NT2/D1 (cell line): ENCODE results near the gene KANK4.
"Not testable (repeated sequence)": the region's sequence is repeated elsewhere in the genome, so short reads cannot be mapped to it uniquely, and the experiment has no call there.

ENCODE experiments used
- DNase-seq: peaks from one replicate; pipeline ENCODE4 v3.0.0-alpha.2; 2011; ENCODE audit warnings: low read depth, low spot score
- H3K27me3 ChIP-seq: 2 replicates; pipeline ENCODE4 v1.6.0; 2011; ENCODE audit warnings: mild to moderate bottlenecking; ENCODE audit not compliant: insufficient read length, insufficient read depth
- H3K36me3 ChIP-seq: 2 replicates; pipeline ENCODE4 v1.6.1; 2011; ENCODE audit warnings: mild to moderate bottlenecking, low read length, mixed read lengths; ENCODE audit not compliant: insufficient read depth, insufficient read length
- H3K4me1 ChIP-seq: 2 replicates; pipeline ENCODE4 v1.5.1; 2011; ENCODE audit not compliant: insufficient read depth, insufficient read length
- H3K4me3 ChIP-seq: 2 replicates; pipeline ENCODE4 v1.5.1; 2011; ENCODE audit warnings: low read depth; ENCODE audit not compliant: insufficient read length
- H3K9ac ChIP-seq: 2 replicates; pipeline ENCODE4 v1.6.0; 2011; ENCODE audit warnings: low read depth; ENCODE audit not compliant: insufficient read length
- H3K9me3 ChIP-seq: 2 replicates; pipeline ENCODE4 v1.5.1; 2011; ENCODE audit warnings: mild to moderate bottlenecking, low read length; ENCODE audit not compliant: insufficient read depth
- SUZ12 ChIP-seq: IDR thresholded peaks from 2 replicates; pipeline ENCODE4 v1.6.1; 2011; ENCODE audit not compliant: insufficient read length, insufficient read depth; ENCODE audit errors: extremely low read depth
- YY1 ChIP-seq: IDR thresholded peaks from 2 replicates; pipeline ENCODE4 v1.6.1; 2011; ENCODE audit not compliant: insufficient read length, insufficient read depth
- ZNF274 ChIP-seq: IDR thresholded peaks from 2 replicates; pipeline ENCODE4 v1.6.1; 2011; ENCODE audit warnings: mild to moderate bottlenecking, low read depth, low read length

KANK4 gene

DNA sequence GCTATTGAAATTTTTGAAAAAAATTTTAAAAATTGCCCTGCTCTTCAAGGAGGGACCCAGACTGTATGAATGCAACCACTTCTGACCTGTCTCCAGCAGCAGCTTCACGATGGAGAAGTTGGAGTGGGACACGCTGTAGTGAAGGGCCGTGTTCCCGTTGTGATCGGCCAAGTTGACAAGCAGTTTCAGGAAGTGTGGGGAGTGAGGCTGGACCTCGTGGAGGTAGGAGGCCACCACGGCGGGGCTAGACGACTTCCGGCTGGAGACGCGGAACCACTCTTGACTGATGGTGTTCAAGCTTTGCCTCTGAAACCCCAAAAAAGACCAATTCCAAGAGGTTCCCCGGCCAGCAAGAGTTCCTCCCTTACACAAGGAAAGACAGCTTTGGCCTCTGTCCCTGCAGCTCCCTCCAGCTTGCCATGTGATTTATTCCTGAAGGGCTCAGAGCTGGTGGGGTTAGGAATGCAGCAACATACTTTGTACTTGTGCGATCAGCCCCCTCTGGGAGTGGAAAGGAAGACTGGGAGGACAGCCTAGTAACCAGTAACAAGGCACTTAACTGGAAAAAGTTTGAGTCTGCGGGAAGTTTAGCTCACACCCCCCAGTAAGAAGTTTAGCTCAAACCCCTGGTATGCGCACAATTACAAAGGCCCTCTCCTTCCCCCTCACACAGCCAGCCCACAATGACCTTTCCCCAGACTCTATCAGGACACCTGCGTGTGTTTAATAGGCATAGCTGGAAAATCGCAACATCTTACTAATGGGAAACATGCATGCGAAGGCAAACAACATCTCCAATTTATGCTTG is 56.0 kb downstream of the KANK4 start:
- no peak overlapping the region for H3K9ac ChIP-seq
- H3K4me3 ChIP-seq: no peak overlapping the region
- peaks cover 9% of the 10 kb centered on the region for H3K36me3 ChIP-seq
- H3K27me3 ChIP-seq: no peaks in the 10 kb centered on the region
- H3K4me1 ChIP-seq: peaks cover 7% of the 10 kb centered on the region
- no peak for TF ChIP-seq ZNF274
- TF ChIP-seq YY1: no peak
- no peak for TF ChIP-seq SUZ12
- no peaks in the 10 kb centered on the region for H3K9me3 ChIP-seq
- DNase-seq: peak; percentile 62

DNA sequence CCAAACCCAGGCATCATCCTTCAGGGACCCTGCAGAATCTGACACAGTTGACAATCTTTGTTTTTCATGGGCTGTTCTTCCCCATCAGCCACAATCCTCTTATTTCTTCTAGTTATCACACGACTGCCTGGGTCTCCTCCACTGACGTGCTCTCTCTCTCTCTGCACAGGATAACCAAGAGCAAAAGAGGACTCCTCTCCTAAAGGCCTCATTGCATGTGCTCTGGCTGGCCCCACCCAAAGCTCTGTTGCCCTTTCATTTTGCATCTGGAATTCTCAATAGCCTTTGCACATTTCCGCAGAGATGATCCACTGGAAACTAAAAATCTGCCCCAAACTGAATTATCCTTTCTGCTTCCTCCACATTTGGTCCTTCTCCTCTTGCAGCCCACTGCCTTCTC is 58.5 kb downstream of the KANK4 start:
- H3K9me3 ChIP-seq: no peaks in the 10 kb centered on the region
- H3K9ac ChIP-seq: no peak overlapping the region
- DNase-seq: no peak
- no peaks in the 10 kb centered on the region for H3K36me3 ChIP-seq
- no peak overlapping the region for H3K4me3 ChIP-seq
- no peak for TF ChIP-seq SUZ12
- no peak for TF ChIP-seq YY1
- TF ChIP-seq ZNF274: no peak
- H3K4me1 ChIP-seq: peaks cover 3% of the 10 kb centered on the region
- no peaks in the 10 kb centered on the region for H3K27me3 ChIP-seq

DNA sequence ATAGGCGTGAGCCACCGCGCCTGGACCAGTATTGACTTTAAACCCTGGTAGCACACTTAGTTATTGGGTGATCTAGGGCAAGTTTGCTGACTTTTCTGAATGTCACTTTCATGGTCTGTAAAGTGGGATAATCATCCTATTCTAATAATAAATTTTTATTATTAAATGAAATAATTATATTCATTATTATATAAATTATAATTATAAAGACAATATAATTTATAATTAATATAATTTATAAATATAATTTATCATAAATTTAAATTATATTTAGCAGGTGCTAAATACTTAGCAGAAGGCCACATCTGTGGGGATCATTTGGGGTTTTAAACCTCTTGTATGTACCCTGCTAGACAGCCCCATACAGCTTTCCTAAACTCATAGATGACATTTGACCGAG is 59.7 kb downstream of the KANK4 start:
- Histone ChIP-seq H3K4me1 (peaks cover 3% of the 10 kb centered on the region), H3K4me3 (no peak overlapping the region), H3K9me3 (no peaks in the 10 kb centered on the region), H3K27me3 (no peaks in the 10 kb centered on the region), H3K9ac (no peak overlapping the region), H3K36me3 (no peaks in the 10 kb centered on the region)
- no peak for DNase-seq
- no peak for TF ChIP-seq SUZ12
- TF ChIP-seq ZNF274: no peak
- TF ChIP-seq YY1: no peak

DNA sequence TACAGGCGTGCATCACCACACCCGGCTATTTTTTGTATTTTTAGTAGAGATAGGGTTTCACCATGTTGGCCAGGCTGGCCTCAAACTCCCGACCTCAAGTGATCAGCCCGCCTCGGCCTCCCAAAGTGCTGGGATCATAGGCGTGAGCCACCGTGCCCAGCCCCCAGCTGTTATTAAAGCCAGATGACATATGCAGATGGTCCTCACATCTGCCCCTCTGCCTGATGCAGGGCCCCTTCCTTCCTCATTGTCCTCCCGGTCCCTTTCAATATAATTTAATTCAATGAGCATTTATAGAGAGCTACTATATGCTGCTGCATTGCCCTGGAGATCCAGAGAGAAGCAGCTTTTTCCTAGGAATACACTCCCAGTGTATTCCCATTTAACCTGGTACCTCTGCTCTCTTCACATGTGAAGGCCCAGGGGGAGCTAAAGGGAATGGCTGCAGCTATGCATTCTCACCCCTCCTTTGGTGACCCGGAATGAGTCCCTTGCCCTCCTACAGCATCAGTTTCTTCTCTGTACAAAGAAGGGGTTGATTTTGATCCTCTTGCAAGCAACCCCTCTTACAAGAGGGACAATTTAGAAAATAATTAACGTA is 69.0 kb downstream of the KANK4 start:
- TF ChIP-seq SUZ12 (no peak), YY1 (no peak), ZNF274 (no peak)

DNA sequence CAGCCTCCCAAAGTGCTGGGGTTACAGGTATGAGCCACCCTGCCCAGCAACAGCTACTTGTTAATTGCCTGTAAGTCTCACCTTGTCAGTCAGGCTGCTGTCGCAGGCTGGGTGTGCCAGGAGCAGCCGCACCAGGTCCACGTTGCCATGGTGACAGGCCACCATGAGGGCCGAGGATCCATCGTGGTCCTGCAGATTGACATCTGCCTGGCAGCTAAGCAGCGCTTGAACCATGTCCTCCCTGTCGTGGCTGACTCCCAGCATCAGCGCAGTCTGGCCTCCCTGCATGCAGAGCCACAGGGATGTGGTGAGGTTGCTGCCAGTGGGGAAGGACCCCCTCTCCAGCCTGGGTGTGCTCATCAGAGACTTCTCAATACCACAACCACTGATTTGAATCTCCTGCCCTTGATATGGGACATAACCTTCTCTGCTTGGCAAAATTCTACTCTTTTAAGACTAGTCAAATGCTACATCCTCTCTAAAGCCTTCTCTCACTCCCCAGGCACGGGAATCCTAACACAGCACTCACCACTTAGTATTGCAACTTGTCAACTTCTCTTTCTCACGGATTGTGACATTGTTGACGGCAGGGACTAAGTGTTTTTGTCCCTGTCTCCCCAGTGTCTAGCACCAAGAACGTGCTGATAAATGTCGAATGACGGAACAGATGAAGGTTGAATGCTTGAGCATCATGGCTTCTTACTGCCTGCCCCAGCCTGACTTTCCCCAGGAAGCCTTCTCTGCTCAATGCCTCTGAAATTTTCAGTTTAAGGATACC is 71.7 kb downstream of the KANK4 start:
- DNase-seq: no peak

More for the DNA sequence above, 69.0 kb downstream of the KANK4 start:
- Histone ChIP-seq H3K36me3 (peaks cover 8% of the 10 kb centered on the region), H3K9ac (no peak overlapping the region), H3K4me1 (no peaks in the 10 kb centered on the region), H3K9me3 (no peaks in the 10 kb centered on the region), H3K4me3 (no peak overlapping the region), H3K27me3 (no peaks in the 10 kb centered on the region)
- no peak for DNase-seq

DNA sequence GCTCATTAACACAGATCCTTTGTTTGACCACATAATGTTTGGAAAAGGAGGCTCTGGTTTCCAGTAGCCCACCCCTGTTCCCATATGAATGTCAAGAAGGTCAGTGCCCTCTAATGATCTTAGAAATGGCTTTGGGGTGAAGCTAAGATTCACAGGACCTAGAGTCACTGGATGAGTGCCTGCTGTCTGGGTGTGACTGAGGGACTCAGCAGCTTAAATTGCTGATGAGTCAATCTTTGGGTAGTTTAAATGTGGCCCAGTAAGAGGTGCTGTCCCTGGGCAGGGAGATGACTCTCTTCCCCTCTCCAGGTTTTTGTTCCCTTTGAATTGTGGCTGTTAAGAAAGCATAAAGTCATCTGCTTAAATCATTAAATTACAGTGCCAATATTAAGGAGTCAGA is 74.0 kb downstream of the KANK4 start:
- peaks cover 9% of the 10 kb centered on the region; the same call in 1 of the 2 replicates for H3K9me3 ChIP-seq
- H3K27me3 ChIP-seq: no peaks in the 10 kb centered on the region
- peaks cover 6% of the 10 kb centered on the region for H3K4me1 ChIP-seq
- H3K9ac ChIP-seq: no peak overlapping the region
- no peak for DNase-seq
- no peaks in the 10 kb centered on the region for H3K36me3 ChIP-seq
- TF ChIP-seq YY1: no peak
- TF ChIP-seq SUZ12: no peak
- TF ChIP-seq ZNF274: no peak
- H3K4me3 ChIP-seq: no peak overlapping the region

More for the DNA sequence above, 71.7 kb downstream of the KANK4 start:
- no peak overlapping the region for H3K4me3 ChIP-seq
- no peaks in the 10 kb centered on the region for H3K27me3 ChIP-seq
- no peak for TF ChIP-seq SUZ12
- peaks cover 3% of the 10 kb centered on the region for H3K36me3 ChIP-seq
- H3K9ac ChIP-seq: no peak overlapping the region
- peaks cover 9% of the 10 kb centered on the region; the same call in 1 of the 2 replicates for H3K9me3 ChIP-seq
- peaks cover 3% of the 10 kb centered on the region for H3K4me1 ChIP-seq

DNA sequence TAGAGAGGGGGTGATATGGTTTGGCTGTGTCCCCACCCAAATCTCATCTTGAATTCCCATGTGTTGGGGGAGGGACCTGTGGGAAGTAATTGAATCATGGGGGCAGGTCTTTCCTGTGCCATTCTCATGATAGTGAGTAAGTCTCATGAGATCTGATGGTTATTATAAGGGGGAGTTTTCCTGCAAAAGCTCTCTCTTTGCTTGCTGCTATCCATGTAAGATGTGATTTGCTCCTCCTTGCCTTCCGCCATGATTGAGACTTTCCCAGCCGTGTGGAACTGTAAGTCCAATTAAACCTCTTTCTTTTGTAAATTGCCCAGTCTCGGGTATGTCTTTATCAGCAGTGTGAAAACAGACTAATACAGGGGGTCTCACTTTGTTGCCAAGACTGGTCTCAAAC is 74.9 kb downstream of the KANK4 start:
- H3K36me3 ChIP-seq, DNase-seq, H3K9me3 ChIP-seq, H3K9ac ChIP-seq, H3K4me1 ChIP-seq, H3K27me3 ChIP-seq, H3K4me3 ChIP-seq: not testable (repeated sequence)
